SU-DHL-6 (cell line): Measurements from ENCODE around the gene FEM1B.

Source experiments
- EZH2phosphoT487 ChIP-seq: fragments of 200-600 bp; sonication (generic), shearing (Covaris generic); conservative IDR thresholded peaks from 2 replicates; pipeline ENCODE4 v1.6.1; 2018; ENCODE audit warnings: mild to moderate bottlenecking, antibody characterized with exemption, low read length, moderate library complexity, mixed read lengths
- TF ChIP-seq, protein P1 (sequence below): fragments of 200-600 bp; sonication (generic); IDR thresholded peaks from one replicate; pipeline ENCODE4 v1.5.1; 2017; ENCODE audit warnings: antibody characterized with exemption, mild to moderate bottlenecking, low read length, moderate library complexity; ENCODE audit not compliant: insufficient read depth, poor library complexity, severe bottlenecking

- TF ChIP-seq, protein P1, sequence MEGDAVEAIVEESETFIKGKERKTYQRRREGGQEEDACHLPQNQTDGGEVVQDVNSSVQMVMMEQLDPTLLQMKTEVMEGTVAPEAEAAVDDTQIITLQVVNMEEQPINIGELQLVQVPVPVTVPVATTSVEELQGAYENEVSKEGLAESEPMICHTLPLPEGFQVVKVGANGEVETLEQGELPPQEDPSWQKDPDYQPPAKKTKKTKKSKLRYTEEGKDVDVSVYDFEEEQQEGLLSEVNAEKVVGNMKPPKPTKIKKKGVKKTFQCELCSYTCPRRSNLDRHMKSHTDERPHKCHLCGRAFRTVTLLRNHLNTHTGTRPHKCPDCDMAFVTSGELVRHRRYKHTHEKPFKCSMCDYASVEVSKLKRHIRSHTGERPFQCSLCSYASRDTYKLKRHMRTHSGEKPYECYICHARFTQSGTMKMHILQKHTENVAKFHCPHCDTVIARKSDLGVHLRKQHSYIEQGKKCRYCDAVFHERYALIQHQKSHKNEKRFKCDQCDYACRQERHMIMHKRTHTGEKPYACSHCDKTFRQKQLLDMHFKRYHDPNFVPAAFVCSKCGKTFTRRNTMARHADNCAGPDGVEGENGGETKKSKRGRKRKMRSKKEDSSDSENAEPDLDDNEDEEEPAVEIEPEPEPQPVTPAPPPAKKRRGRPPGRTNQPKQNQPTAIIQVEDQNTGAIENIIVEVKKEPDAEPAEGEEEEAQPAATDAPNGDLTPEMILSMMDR = no peak
- TF ChIP-seq EZH2phosphoT487 = no peak
Observed at GRCh38 chr15:68268405-68268804, 9.1 kb upstream of the FEM1B start.
